GM12878 (cell line): ENCODE results near the gene HCFC1R1. TPM values are rescaled to one million over a fixed set of nuclear protein-coding genes. Genes with fewer than 3 reads are reported as not detected.

Source experiments
- ATAC-seq: fragments of 200-7000 bp; cut with Tn5 transposase; 3 replicates; pipeline ENCODE4 v1.9.1; 2020; ENCODE audit warnings: mild to moderate bottlenecking, moderate library complexity
- BruUV-seq: library from RNA; stranded (reverse); fragments of 400-500 nt; replicated peaks from 2 replicates; lab custom pipeline; 2021; lab: Mats Ljungman, UMichigan
- CTCF ChIA-PET: fragments of 300-600 bp; sonication (Branson Sonifier 250); formaldehyde crosslinking; extraction: SDS; loops from one replicate; lab custom pipeline; 2021; ENCODE audit warnings: inconsistent platforms; lab: Yijun Ruan, JAX
- POLR2A ChIA-PET: fragments of 350-600 bp; formaldehyde crosslinking; extraction: SDS; loops from one replicate; lab custom pipeline; 2021; ENCODE audit warnings: inconsistent platforms; lab: Charles Lee
- RAD21 ChIA-PET: fragments of 300-600 bp; sonication (Branson Sonifier 250); formaldehyde crosslinking; loops from one replicate; lab custom pipeline; 2023; ENCODE audit warnings: antibody characterized with exemption; ENCODE audit not compliant: unreplicated experiment; lab: Charles Lee
- SMC1A ChIA-PET: fragments of 300-600 bp; sonication (Branson Sonifier 250); formaldehyde crosslinking; loops from one replicate; lab custom pipeline; 2023; ENCODE audit not compliant: unreplicated experiment, uncharacterized antibody; lab: Charles Lee
- DNase-seq: peaks from one replicate; pipeline ENCODE4 v3.0.0-alpha.2; 2011; ENCODE audit warnings: low read depth, low spot score
- FAIRE-seq: peaks from 3 replicates; lab custom pipeline; 2011; peaks lifted over from hg19 to GRCh38; lab: Jason Lieb, UNC
- H2AFZ ChIP-seq: 2 replicates; pipeline ENCODE4 v1.6.0; 2011; ENCODE audit warnings: low read depth, low read length, control low read depth; ENCODE audit not compliant: control insufficient read depth
- H3K27ac ChIP-seq: 2 replicates; pipeline ENCODE4 v1.5.1; 2011; ENCODE audit warnings: control low read depth; ENCODE audit not compliant: control insufficient read depth, insufficient read depth
- H3K27me3 ChIP-seq, 2 experiments: replicated peaks in 1 of 2; 2 replicates each; pipeline versions ENCODE4 v1.6.0 to v1.6.1; 2011; ENCODE audit warnings: low read length in 1 of 2; ENCODE audit not compliant: control insufficient read depth in 2 of 2, insufficient read depth in 2 of 2
- H3K36me3 ChIP-seq, 2 experiments: 2 replicates each; pipeline ENCODE4 v1.5.1; 2011; ENCODE audit warnings: low read length in 1 of 2; ENCODE audit not compliant: control insufficient read depth in 2 of 2, insufficient read depth in 2 of 2
- H3K4me1 ChIP-seq: 2 replicates; pipeline ENCODE4 v1.6.1; 2011; ENCODE audit warnings: mild to moderate bottlenecking, low read length, moderate library complexity, mixed read lengths; ENCODE audit not compliant: control insufficient read depth, insufficient read depth
- H3K4me2 ChIP-seq: 2 replicates; pipeline ENCODE4 v1.6.0; 2011; ENCODE audit warnings: control low read depth; ENCODE audit not compliant: control insufficient read depth, insufficient read depth
- H3K4me3 ChIP-seq: fragments of 200-600 bp; sonication (generic); 2 replicates; pipeline ENCODE4 v1.5.1; 2016
- H3K79me2 ChIP-seq: 2 replicates; pipeline ENCODE4 v1.6.0; 2011; ENCODE audit warnings: low read length; ENCODE audit not compliant: control insufficient read depth, insufficient read depth
- H3K9ac ChIP-seq: 2 replicates; pipeline ENCODE4 v1.8.0; 2011; ENCODE audit warnings: low read length, control low read depth, mixed read lengths; ENCODE audit not compliant: control insufficient read depth, insufficient read depth
- H3K9me3 ChIP-seq: replicated peaks from 3 replicates; pipeline ENCODE4 v1.5.1; 2011; ENCODE audit warnings: mild to moderate bottlenecking, low read length; ENCODE audit not compliant: control insufficient read depth, insufficient read depth
- H4K20me1 ChIP-seq: 2 replicates; pipeline ENCODE4 v1.6.0; 2011; ENCODE audit not compliant: control insufficient read depth, insufficient read depth
- ATF7 ChIP-seq: fragments of 450-650 bp; IDR thresholded peaks from 2 replicates; pipeline ENCODE4 v1.6.1; 2016; ENCODE audit warnings: low read depth, mild to moderate bottlenecking
- EP300 ChIP-seq, 2 experiments: fragments of 150-350 bp in 1 of 2; IDR thresholded peaks; 2 replicates each; pipeline ENCODE4 v1.6.1; 2011 to 2012; ENCODE audit warnings: low read depth in 2 of 2, low read length in 2 of 2, borderline replicate concordance in 1 of 2, improper control_type of control experiment in 1 of 2, inconsistent platforms in 1 of 2; ENCODE audit not compliant: control insufficient read depth in 1 of 2
- FOXM1 ChIP-seq: IDR thresholded peaks from 2 replicates; pipeline ENCODE4 v1.6.1; 2012; ENCODE audit warnings: low read depth, mild to moderate bottlenecking, inconsistent platforms, low read length, moderate library complexity
- HCFC1 ChIP-seq: fragments of 150-350 bp; IDR thresholded peaks from 2 replicates; pipeline ENCODE4 v1.6.1; 2014; ENCODE audit warnings: low read length
- HDGF ChIP-seq: fragments of 450-650 bp; IDR thresholded peaks from 2 replicates; pipeline ENCODE4 v1.6.1; 2016; ENCODE audit warnings: antibody characterized with exemption
- KLF5 ChIP-seq: fragments of 450-650 bp; IDR thresholded peaks from 2 replicates; pipeline ENCODE4 v1.6.1; 2014; ENCODE audit warnings: mild to moderate bottlenecking; ENCODE audit not compliant: partially characterized antibody
- LARP7 ChIP-seq: fragments of 450-650 bp; IDR thresholded peaks from 2 replicates; pipeline ENCODE4 v1.6.1; 2017; ENCODE audit warnings: mild to moderate bottlenecking
- MEF2B ChIP-seq: fragments of 450-650 bp; IDR thresholded peaks from 2 replicates; pipeline ENCODE4 v1.6.1; 2018; ENCODE audit warnings: mild to moderate bottlenecking, moderate library complexity; ENCODE audit not compliant: partially characterized antibody, poor library complexity, severe bottlenecking
- NR2C1 ChIP-seq: fragments of 450-650 bp; IDR thresholded peaks from 2 replicates; pipeline ENCODE4 v1.6.1; 2017; ENCODE audit warnings: antibody characterized with exemption, mild to moderate bottlenecking, moderate library complexity
- PAX8 ChIP-seq: fragments of 450-650 bp; IDR thresholded peaks from 2 replicates; pipeline ENCODE4 v1.6.1; 2017; ENCODE audit warnings: mild to moderate bottlenecking, moderate library complexity
- RUNX3 ChIP-seq: IDR thresholded peaks from 2 replicates; pipeline ENCODE4 v1.6.1; 2012; ENCODE audit warnings: low read length, inconsistent platforms
- SMARCA5 ChIP-seq: fragments of 450-650 bp; IDR thresholded peaks from 2 replicates; pipeline ENCODE4 v1.6.1; 2017; ENCODE audit warnings: mild to moderate bottlenecking
- SP1 ChIP-seq: IDR thresholded peaks from one replicate; pipeline ENCODE4 v1.6.1; 2011; ENCODE audit warnings: low read depth, low read length
- TAF1 ChIP-seq: IDR thresholded peaks from 2 replicates; pipeline ENCODE4 v1.6.1; 2011; ENCODE audit warnings: mild to moderate bottlenecking, low read depth, low read length, borderline replicate concordance
- WGBS: methylation state at CpG from one replicate; pipeline ENCODE4 v1.1.6; 2016; ENCODE audit warnings: low lambda C conversion rate; ENCODE audit not compliant: insufficient replicate concordance, insufficient coverage; ENCODE audit errors: missing lambda C conversion rate; 5-methylcytosine and 5-hydroxymethylcytosine counted together
- in situ Hi-C: fragments of 300-500 bp; cut with MboI; formaldehyde crosslinking; loops from 9 replicates; pipeline ENCODE4 v1.14.3; 2018; ENCODE audit warnings: mixed read lengths
- intact Hi-C: fragments of 100-400 bp; cut with micrococcal nuclease; formaldehyde crosslinking; loops from one replicate; pipeline ENCODE4 v1.14.2; 2022; ENCODE audit not compliant: unreplicated experiment
- polyA plus RNA-seq, 11 experiments: library from polyadenylated mRNA; depleted of rRNA in 4 of 11; unstranded in 6 of 11; stranded (reverse) in 5 of 11; fragments of >200 nt; fragmentation: Nextera tagmentation in 4 of 11; fragmentation: Illumina TruSeq in 1 of 11; extraction: Ambion mirVana in 4 of 11; extraction: Trizol in 1 of 11; gene quantifications; 1 replicate in 1 of 11; 2 replicates in 10 of 11; pipeline versions ENCODE4 v1.2.1 to v1.2.3, GENCODE V29; 2011 to 2016; ENCODE audit warnings: inconsistent platforms in 2 of 11, missing spikeins in 2 of 11, low read depth in 1 of 11
- total RNA-seq, 4 experiments: library from RNA; depleted of rRNA in 3 of 4; stranded (reverse); fragments of >200 nt in 3 of 4; fragmentation: Illumina TruSeq in 1 of 4; extraction: Trizol in 1 of 4; gene quantifications; 2 replicates each; pipeline versions ENCODE4 v1.2.1 to v1.2.3, GENCODE V29; 2013 to 2021
- TF ChIP-seq, protein P1 (sequence below): IDR thresholded peaks from 2 replicates; pipeline ENCODE4 v1.6.1; 2011; ENCODE audit warnings: mild to moderate bottlenecking, low read depth, low read length, moderate library complexity; ENCODE audit not compliant: insufficient replicate concordance
- TF ChIP-seq, protein P2 (sequence below): fragments of 450-650 bp; IDR thresholded peaks from 2 replicates; pipeline ENCODE4 v1.6.1; 2016; ENCODE audit warnings: mild to moderate bottlenecking

The HCFC1R1 gene
- total and polyA plus RNA-seq, 10 of the 15 experiments (the other 5 are each of a cell fraction or from before 2014, with no cell fraction given): 2.8 to 42.5 (median 20.4) TPM

DNA sequence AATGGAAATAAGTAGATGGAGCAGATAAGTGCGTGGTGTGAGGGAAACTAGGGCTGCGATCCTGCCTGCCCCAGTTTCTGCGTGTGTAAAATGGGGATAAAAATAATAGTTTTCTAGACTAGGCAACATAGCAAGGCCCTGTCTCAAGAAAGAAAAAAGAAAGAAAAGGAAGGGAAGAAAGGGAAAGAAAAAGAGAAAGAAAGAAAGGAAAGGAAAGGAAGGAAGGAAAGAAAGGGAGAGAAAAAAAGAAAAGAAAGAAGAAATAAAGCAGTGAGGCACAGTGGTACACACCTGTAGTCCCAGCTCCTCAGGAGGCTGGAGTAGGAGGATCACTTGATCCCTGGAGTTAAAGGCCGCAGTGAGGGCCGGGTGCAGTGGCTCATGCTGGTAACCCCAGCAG, 41.3 kb downstream of the HCFC1R1 start:
- RAD21 ChIA-PET: interaction anchor here (0.6 to 1.2 kb wide), 5 partner anchors 22 to 76 kb away, joined by 3 to 4 read pairs (median 3); partner anchors contain the start of gene TNFRSF12A
- Histone ChIP-seq H3K27me3 (no peaks in the 10 kb centered on the region), H3K9me3 (no peaks in the 10 kb centered on the region), H3K9ac (no peak overlapping the region), H3K36me3 (peaks cover 0 to 1% of the 10 kb centered on the region in 2 experiments; a peak in 1 of 4 replicates), H3K4me2 (no peak overlapping the region), H3K4me1 (peaks cover 7% of the 10 kb centered on the region), H3K27ac (no peak overlapping the region), H2AFZ (no peak overlapping the region), H4K20me1 (no peaks in the 10 kb centered on the region), H3K4me3 (no peak overlapping the region), H3K79me2 (peaks cover 11% of the 10 kb centered on the region)
- intact Hi-C loops: loop anchor here (5.0 kb wide), 2 partner anchors 55 to 75 kb away; no protein-coding TSS in a partner anchor
- in situ Hi-C loops: no loop called here
- ATAC-seq (no peak), FAIRE-seq (no peak), DNase-seq (no peak)
- CTCF ChIA-PET: interaction anchor here (1.0 to 2.3 kb wide), 16 partner anchors 10 to 192 kb away, joined by 3 to 13 read pairs (median 5); partner anchors contain the start of genes FLYWCH2, KREMEN2 and PAQR4
- no TSS peak for BruUV-seq
- SMC1A ChIA-PET: interaction anchor here (1.0 to 1.5 kb wide), 2 partner anchors 36 to 46 kb away, joined by 3 to 5 read pairs; no protein-coding TSS in a partner anchor
- TF ChIP-seq NR2C1 (no peak), SP1 (no peak), SMARCA5 (no peak), EP300 (IDR thresholded peaks at IDR 0.05; ENCODE audit: borderline replicate concordance in 1 of 2, control insufficient read depth in 1 of 2, low read depth in 2 of 2, low read length in 2 of 2) (no peak), LARP7 (no peak), PAX8 (no peak), HCFC1 (no peak), KLF5 (no peak), RUNX3 (no peak), HDGF (no peak), FOXM1 (no peak), TAF1 (no peak), MEF2B (no peak), ATF7 (no peak)
- TF ChIP-seq, protein P1, sequence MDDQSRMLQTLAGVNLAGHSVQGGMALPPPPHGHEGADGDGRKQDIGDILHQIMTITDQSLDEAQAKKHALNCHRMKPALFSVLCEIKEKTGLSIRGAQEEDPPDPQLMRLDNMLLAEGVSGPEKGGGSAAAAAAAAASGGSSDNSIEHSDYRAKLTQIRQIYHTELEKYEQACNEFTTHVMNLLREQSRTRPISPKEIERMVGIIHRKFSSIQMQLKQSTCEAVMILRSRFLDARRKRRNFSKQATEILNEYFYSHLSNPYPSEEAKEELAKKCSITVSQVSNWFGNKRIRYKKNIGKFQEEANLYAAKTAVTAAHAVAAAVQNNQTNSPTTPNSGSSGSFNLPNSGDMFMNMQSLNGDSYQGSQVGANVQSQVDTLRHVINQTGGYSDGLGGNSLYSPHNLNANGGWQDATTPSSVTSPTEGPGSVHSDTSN: no peak
- TF ChIP-seq, protein P2, sequence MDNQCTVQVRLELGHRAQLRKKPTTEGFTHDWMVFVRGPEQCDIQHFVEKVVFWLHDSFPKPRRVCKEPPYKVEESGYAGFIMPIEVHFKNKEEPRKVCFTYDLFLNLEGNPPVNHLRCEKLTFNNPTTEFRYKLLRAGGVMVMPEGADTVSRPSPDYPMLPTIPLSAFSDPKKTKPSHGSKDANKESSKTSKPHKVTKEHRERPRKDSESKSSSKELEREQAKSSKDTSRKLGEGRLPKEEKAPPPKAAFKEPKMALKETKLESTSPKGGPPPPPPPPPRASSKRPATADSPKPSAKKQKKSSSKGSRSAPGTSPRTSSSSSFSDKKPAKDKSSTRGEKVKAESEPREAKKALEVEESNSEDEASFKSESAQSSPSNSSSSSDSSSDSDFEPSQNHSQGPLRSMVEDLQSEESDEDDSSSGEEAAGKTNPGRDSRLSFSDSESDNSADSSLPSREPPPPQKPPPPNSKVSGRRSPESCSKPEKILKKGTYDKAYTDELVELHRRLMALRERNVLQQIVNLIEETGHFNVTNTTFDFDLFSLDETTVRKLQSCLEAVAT: no peak
- POLR2A ChIA-PET: interaction anchor here (0.6 to 0.7 kb wide), 2 partner anchors 25 to 69 kb away, joined by 3 to 6 read pairs; no protein-coding TSS in a partner anchor
- WGBS: 74% methylated on average over 5 of the region's 5 CpGs
